A549 (cell line): ENCODE results near the gene ZNF397. TPM values are rescaled to one million over a fixed set of nuclear protein-coding genes. Genes with fewer than 3 reads are reported as not detected.

Experiments used
- ATAC-seq, 2 experiments: fragments of 200-7000 bp in 1 of 2; fragments of >200 bp in 1 of 2; cut with Nextera tagmentation in 1 of 2; cut with Tn5 transposase in 1 of 2; 3 replicates each; pipeline versions ENCODE4 v1.8.0 to v1.9.1; 2018 to 2020; ENCODE audit warnings: mild to moderate bottlenecking in 1 of 2, moderate library complexity in 1 of 2
- CTCF ChIA-PET: fragments of 300-600 bp; sonication (Branson Sonifier 250); formaldehyde crosslinking; extraction: SDS; loops from one replicate; lab custom pipeline; 2021; ENCODE audit warnings: antibody characterized with exemption, inconsistent platforms; lab: Yijun Ruan, JAX
- POLR2A ChIA-PET: fragments of 350-600 bp; formaldehyde crosslinking; extraction: SDS; loops from one replicate; lab custom pipeline; 2021; ENCODE audit warnings: antibody characterized with exemption, inconsistent platforms; lab: Yijun Ruan, JAX
- DNase-seq, 2 experiments: peaks; one replicate each; pipeline versions ENCODE4 v3.0.0 to v3.0.0-alpha.2; 2011 to 2016; ENCODE audit warnings: low read depth in 1 of 2, low spot score in 1 of 2
- FAIRE-seq: peaks from 2 replicates; lab custom pipeline; 2011; peaks lifted over from hg19 to GRCh38; lab: Jason Lieb, UNC
- H3K27ac ChIP-seq, 2 experiments: fragments of >200 bp; sonication (Bioruptor Twin); formaldehyde crosslinking; 3 replicates each; pipeline ENCODE4 v1.5.1; 2016 to 2017
- H3K4me1 ChIP-seq: fragments of >200 bp; sonication (Bioruptor Twin); formaldehyde crosslinking; 3 replicates; pipeline ENCODE4 v1.6.1; 2016
- H3K4me2 ChIP-seq: fragments of >200 bp; sonication (Bioruptor Twin); formaldehyde crosslinking; 3 replicates; pipeline ENCODE4 v1.6.1; 2016
- H3K4me3 ChIP-seq: fragments of >200 bp; sonication (Bioruptor Twin); formaldehyde crosslinking; 3 replicates; pipeline ENCODE4 v1.5.1; 2016
- H3K9me3 ChIP-seq: fragments of >200 bp; sonication (Bioruptor Twin); formaldehyde crosslinking; 3 replicates; pipeline ENCODE4 v1.6.1; 2016
- BHLHE40 ChIP-seq: IDR thresholded peaks from 2 replicates; pipeline ENCODE4 v1.6.1; 2012; ENCODE audit warnings: low read depth, low read length, inconsistent platforms
- CEBPB ChIP-seq, 2 experiments: fragments of >200 bp in 1 of 2; sonication (Bioruptor Twin) in 1 of 2; formaldehyde crosslinking in 1 of 2; IDR thresholded peaks; 2 replicates each; pipeline ENCODE4 v1.6.1; 2012 to 2016
- CHD2 ChIP-seq: fragments of 150-350 bp; IDR thresholded peaks from 2 replicates; pipeline ENCODE4 v1.6.1; 2014; ENCODE audit warnings: low read length; ENCODE audit not compliant: partially characterized antibody
- CHD4 ChIP-seq: fragments of 200-600 bp; sonication (generic); IDR thresholded peaks from 2 replicates; pipeline ENCODE4 v1.6.1; 2016; ENCODE audit warnings: antibody characterized with exemption, mild to moderate bottlenecking, borderline replicate concordance
- EHMT2 ChIP-seq: fragments of 200-600 bp; sonication (generic); IDR thresholded peaks from 2 replicates; pipeline ENCODE4 v1.6.1; 2016; ENCODE audit warnings: antibody characterized with exemption, low read depth, mild to moderate bottlenecking, moderate library complexity
- EP300 ChIP-seq, 2 experiments: fragments of >200 bp; sonication (Bioruptor Twin); formaldehyde crosslinking; IDR thresholded peaks; 2 replicates in 1 of 2; 3 replicates in 1 of 2; pipeline ENCODE4 v1.6.1; 2016 to 2017
- ESRRA ChIP-seq: fragments of 150-350 bp; IDR thresholded peaks from 2 replicates; pipeline ENCODE4 v1.6.1; 2014; ENCODE audit warnings: mild to moderate bottlenecking, low read length, borderline replicate concordance
- HEYL ChIP-seq: fragments of 250-450 bp; sonication (Bioruptor Pico); IDR thresholded peaks from 2 replicates; pipeline ENCODE4 v1.8.0; 2021; ENCODE audit warnings: mild to moderate bottlenecking, moderate library complexity
- PHF8 ChIP-seq: fragments of 200-600 bp; sonication (generic); IDR thresholded peaks from 2 replicates; pipeline ENCODE4 v1.6.1; 2016; ENCODE audit warnings: low read depth, mild to moderate bottlenecking, antibody characterized with exemption, moderate library complexity, borderline replicate concordance
- POLR2A ChIP-seq: IDR thresholded peaks from 2 replicates; pipeline ENCODE4 v1.6.1; 2012; ENCODE audit warnings: mild to moderate bottlenecking, low read length
- RFX5 ChIP-seq: fragments of 450-650 bp; IDR thresholded peaks from 2 replicates; pipeline ENCODE4 v1.7.1; 2014; ENCODE audit warnings: antibody characterized with exemption, mild to moderate bottlenecking, moderate library complexity
- ZC3H11A ChIP-seq: fragments of 450-650 bp; IDR thresholded peaks from 2 replicates; pipeline ENCODE4 v1.6.1; 2014; ENCODE audit warnings: antibody characterized with exemption, mild to moderate bottlenecking
- ZFP36 ChIP-seq: fragments of 450-650 bp; IDR thresholded peaks from 2 replicates; pipeline ENCODE4 v1.6.1; 2014; ENCODE audit warnings: borderline replicate concordance; ENCODE audit not compliant: partially characterized antibody
- ZNF302 ChIP-seq: fragments of 250-450 bp; sonication (Bioruptor Pico); IDR thresholded peaks from 2 replicates; pipeline ENCODE4 v1.9.0; 2021; ENCODE audit warnings: inconsistent platforms, mild to moderate bottlenecking, moderate library complexity
- WGBS: methylation state at CpG from one replicate; pipeline ENCODE4 v1.1.6; 2017; ENCODE audit errors: missing lambda C conversion rate; 5-methylcytosine and 5-hydroxymethylcytosine counted together
- polyA plus RNA-seq, 4 experiments: library from polyadenylated mRNA; depleted of rRNA in 3 of 4; stranded (reverse); fragments of >200 nt; fragmentation: RNase III in 1 of 4; extraction: RNeasy Plus Mini Kit Qiagen cat#74134 plus additional on column Dnase treatment in 1 of 4; gene quantifications; 2 replicates in 3 of 4; 3 replicates in 1 of 4; pipeline ENCODE4 v1.2.3, GENCODE V29; 2011 to 2017
- TF ChIP-seq, protein P1 (sequence below): fragments of >200 bp; sonication (Bioruptor Twin); formaldehyde crosslinking; IDR thresholded peaks from 3 replicates; pipeline ENCODE4 v1.5.1; 2016
- TF ChIP-seq, protein P2 (sequence below): fragments of 150-350 bp; IDR thresholded peaks from 2 replicates; pipeline ENCODE4 v1.6.1; 2014; ENCODE audit warnings: low read depth, mild to moderate bottlenecking, low read length
- TF ChIP-seq, protein P3 (sequence below): IDR thresholded peaks from 2 replicates; pipeline ENCODE4 v1.6.1; 2012; ENCODE audit warnings: low read depth, borderline replicate concordance
- TF ChIP-seq, protein P4 (sequence below): fragments of >200 bp; sonication (Bioruptor Twin); formaldehyde crosslinking; IDR thresholded peaks from 2 replicates; pipeline ENCODE4 v1.6.1; 2016
- TF ChIP-seq, protein P5 (sequence below): fragments of 250-450 bp; sonication (Bioruptor Pico); IDR thresholded peaks from 2 replicates; pipeline ENCODE4 v1.5.0; 2020; ENCODE audit warnings: low read depth, mild to moderate bottlenecking, moderate library complexity
- TF ChIP-seq, protein P6 (sequence below): fragments of 450-650 bp; IDR thresholded peaks from 2 replicates; pipeline ENCODE4 v1.6.1; 2014; ENCODE audit warnings: antibody characterized with exemption

The ZNF397 gene
- polyA plus RNA-seq, 2 of the 4 experiments (the other 2 are of a cell fraction), result 7.9 to 8.0 TPM

DNA sequence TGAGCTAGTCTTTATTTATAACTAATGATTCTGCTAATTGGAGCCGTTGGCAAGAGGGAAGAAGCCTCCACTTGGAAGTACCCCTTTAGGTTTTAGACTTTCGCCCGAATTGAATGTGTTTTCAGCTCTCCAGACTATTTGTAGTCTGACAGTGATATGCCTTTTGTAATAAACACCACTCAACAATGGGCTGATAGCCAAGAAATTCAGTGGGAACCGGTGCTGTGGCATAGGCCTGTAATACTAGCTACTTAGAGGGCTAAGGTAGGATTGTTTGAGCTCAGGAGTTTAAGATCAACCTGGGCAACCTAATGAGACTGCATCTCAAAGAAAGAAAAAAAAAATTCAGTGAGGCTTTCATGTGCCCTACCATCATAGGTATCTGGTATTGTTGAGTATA lies 62.8 kb downstream of the ZNF397 start (continued):
- TF ChIP-seq, protein P1, sequence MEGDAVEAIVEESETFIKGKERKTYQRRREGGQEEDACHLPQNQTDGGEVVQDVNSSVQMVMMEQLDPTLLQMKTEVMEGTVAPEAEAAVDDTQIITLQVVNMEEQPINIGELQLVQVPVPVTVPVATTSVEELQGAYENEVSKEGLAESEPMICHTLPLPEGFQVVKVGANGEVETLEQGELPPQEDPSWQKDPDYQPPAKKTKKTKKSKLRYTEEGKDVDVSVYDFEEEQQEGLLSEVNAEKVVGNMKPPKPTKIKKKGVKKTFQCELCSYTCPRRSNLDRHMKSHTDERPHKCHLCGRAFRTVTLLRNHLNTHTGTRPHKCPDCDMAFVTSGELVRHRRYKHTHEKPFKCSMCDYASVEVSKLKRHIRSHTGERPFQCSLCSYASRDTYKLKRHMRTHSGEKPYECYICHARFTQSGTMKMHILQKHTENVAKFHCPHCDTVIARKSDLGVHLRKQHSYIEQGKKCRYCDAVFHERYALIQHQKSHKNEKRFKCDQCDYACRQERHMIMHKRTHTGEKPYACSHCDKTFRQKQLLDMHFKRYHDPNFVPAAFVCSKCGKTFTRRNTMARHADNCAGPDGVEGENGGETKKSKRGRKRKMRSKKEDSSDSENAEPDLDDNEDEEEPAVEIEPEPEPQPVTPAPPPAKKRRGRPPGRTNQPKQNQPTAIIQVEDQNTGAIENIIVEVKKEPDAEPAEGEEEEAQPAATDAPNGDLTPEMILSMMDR, result no peak
- no peak for TF ChIP-seq ZC3H11A
- no peak for TF ChIP-seq CHD4
- TF ChIP-seq ESRRA, result no peak

DNA sequence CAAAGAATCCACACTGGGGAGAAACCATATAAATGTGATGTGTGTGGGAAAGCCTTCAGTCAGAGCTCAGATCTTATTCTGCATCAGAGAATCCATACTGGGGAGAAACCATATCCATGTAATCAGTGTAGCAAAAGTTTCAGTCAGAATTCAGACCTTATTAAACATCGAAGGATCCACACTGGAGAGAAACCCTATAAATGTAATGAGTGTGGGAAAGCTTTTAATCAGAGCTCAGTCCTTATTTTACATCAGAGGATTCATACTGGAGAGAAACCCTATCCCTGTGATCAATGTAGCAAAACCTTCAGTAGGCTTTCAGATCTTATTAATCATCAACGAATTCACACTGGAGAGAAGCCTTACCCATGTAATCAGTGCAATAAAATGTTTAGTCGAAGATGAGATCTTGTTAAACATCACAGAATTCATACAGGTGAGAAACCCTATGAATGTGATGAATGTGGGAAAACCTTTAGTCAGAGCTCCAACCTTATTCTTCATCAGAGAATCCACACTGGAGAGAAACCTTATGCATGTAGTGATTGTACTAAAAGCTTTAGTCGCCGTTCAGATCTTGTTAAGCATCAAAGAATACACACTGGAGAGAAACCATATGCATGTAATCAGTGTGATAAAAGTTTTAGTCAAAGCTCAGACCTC lies 65.9 kb downstream of the ZNF397 start:
- DNase-seq, result no peak
- H3K27ac ChIP-seq, result no peak overlapping the region
- TF ChIP-seq, protein P2, sequence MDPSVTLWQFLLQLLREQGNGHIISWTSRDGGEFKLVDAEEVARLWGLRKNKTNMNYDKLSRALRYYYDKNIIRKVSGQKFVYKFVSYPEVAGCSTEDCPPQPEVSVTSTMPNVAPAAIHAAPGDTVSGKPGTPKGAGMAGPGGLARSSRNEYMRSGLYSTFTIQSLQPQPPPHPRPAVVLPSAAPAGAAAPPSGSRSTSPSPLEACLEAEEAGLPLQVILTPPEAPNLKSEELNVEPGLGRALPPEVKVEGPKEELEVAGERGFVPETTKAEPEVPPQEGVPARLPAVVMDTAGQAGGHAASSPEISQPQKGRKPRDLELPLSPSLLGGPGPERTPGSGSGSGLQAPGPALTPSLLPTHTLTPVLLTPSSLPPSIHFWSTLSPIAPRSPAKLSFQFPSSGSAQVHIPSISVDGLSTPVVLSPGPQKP, result no peak
- TF ChIP-seq ZC3H11A, result no peak
- TF ChIP-seq CEBPB (IDR thresholded peaks at IDR 0.05), result no peak
- TF ChIP-seq ZFP36, result no peak
- no peak for TF ChIP-seq CHD2
- TF ChIP-seq BHLHE40, result no peak
- TF ChIP-seq, protein P3, sequence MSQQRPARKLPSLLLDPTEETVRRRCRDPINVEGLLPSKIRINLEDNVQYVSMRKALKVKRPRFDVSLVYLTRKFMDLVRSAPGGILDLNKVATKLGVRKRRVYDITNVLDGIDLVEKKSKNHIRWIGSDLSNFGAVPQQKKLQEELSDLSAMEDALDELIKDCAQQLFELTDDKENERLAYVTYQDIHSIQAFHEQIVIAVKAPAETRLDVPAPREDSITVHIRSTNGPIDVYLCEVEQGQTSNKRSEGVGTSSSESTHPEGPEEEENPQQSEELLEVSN, result no peak
- no peak for TF ChIP-seq PHF8
- no peak for TF ChIP-seq RFX5
- TF ChIP-seq, protein P4, sequence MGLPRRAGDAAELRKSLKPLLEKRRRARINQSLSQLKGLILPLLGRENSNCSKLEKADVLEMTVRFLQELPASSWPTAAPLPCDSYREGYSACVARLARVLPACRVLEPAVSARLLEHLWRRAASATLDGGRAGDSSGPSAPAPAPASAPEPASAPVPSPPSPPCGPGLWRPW, result no peak
- TF ChIP-seq, protein P5, sequence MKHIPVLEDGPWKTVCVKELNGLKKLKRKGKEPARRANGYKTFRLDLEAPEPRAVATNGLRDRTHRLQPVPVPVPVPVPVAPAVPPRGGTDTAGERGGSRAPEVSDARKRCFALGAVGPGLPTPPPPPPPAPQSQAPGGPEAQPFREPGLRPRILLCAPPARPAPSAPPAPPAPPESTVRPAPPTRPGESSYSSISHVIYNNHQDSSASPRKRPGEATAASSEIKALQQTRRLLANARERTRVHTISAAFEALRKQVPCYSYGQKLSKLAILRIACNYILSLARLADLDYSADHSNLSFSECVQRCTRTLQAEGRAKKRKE (CRISPR knock-in tag), result no peak
- TF ChIP-seq POLR2A, result no peak
- TF ChIP-seq EP300 (IDR thresholded peaks at IDR 0.05), result no peak
- TF ChIP-seq HEYL, result no peak
- no peak for TF ChIP-seq EHMT2
- TF ChIP-seq ZNF302 (CRISPR knock-in tag), result no peak
- TF ChIP-seq, protein P6, sequence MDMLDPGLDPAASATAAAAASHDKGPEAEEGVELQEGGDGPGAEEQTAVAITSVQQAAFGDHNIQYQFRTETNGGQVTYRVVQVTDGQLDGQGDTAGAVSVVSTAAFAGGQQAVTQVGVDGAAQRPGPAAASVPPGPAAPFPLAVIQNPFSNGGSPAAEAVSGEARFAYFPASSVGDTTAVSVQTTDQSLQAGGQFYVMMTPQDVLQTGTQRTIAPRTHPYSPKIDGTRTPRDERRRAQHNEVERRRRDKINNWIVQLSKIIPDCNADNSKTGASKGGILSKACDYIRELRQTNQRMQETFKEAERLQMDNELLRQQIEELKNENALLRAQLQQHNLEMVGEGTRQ, result no peak

More for the DNA sequence above, 65.9 kb downstream of the ZNF397 start:
- ATAC-seq, result no peak
- Histone ChIP-seq H3K4me3 (no peak overlapping the region), H3K9me3 (peaks cover 93% of the 10 kb centered on the region), H3K4me2 (no peak overlapping the region), H3K4me1 (no peaks in the 10 kb centered on the region)
- POLR2A ChIA-PET, result no interaction called here
- FAIRE-seq, result no peak
- 75% methylated on average over 5 of the region's 5 CpGs for WGBS
- CTCF ChIA-PET, result no interaction called here

Other genes with a start within 250 kb of the ZNF397 start
- gene MAPRE2, start 199.6 kb upstream of the ZNF397 start, polyA plus RNA-seq (2011; rRNA removed), result 46.3 and 59.1 TPM in 2 replicates
- gene MAPRE2, start 199.6 kb upstream of the ZNF397 start, polyA plus RNA-seq (2017; fragmentation: RNase III; extraction: RNeasy Plus Mini Kit Qiagen cat#74134 plus additional on column Dnase treatment), result 11.2 to 11.4 TPM (median 11.3 TPM) in 3 replicates
- gene ZSCAN30, start 49.2 kb downstream of the ZNF397 start, polyA plus RNA-seq (2011; rRNA removed), result 3.0 and 3.4 TPM in 2 replicates
- gene ZSCAN30, start 49.2 kb downstream of the ZNF397 start, polyA plus RNA-seq (2017; fragmentation: RNase III; extraction: RNeasy Plus Mini Kit Qiagen cat#74134 plus additional on column Dnase treatment), result 2.9 to 3.5 TPM (median 2.9 TPM) in 3 replicates
- gene ZNF24, start 103.4 kb downstream of the ZNF397 start, polyA plus RNA-seq (2011; rRNA removed), result 21.5 and 28.4 TPM in 2 replicates
- 14.2 to 15.1 TPM (median 14.6 TPM) in 3 replicates for gene ZNF24, start 103.4 kb downstream of the ZNF397 start, polyA plus RNA-seq (2017; fragmentation: RNase III; extraction: RNeasy Plus Mini Kit Qiagen cat#74134 plus additional on column Dnase treatment)
- 1.1 and 1.3 TPM in 2 replicates for gene ZNF396, start 136.3 kb downstream of the ZNF397 start, polyA plus RNA-seq (2011; rRNA removed)
- gene ZNF396, start 136.3 kb downstream of the ZNF397 start, polyA plus RNA-seq (2017; fragmentation: RNase III; extraction: RNeasy Plus Mini Kit Qiagen cat#74134 plus additional on column Dnase treatment), result 0.76 to 1.1 TPM (median 0.94 TPM) in 3 replicates